Activated T-cell treated with anti-CD3 and anti-CD28 coated beads, Interleukin-2, amount 50 U/mL, for 48 hours (primary cell): ENCODE measurements around the gene POLR1E.
"Not testable (repeated sequence)": the region's sequence is repeated elsewhere in the genome, so short reads cannot be mapped to it uniquely, and the experiment has no call there.

Experiments
- DNase-seq, 2 experiments: peaks; one replicate each; pipeline ENCODE4 v3.0.0-alpha.2; 2020

The POLR1E gene

DNA sequence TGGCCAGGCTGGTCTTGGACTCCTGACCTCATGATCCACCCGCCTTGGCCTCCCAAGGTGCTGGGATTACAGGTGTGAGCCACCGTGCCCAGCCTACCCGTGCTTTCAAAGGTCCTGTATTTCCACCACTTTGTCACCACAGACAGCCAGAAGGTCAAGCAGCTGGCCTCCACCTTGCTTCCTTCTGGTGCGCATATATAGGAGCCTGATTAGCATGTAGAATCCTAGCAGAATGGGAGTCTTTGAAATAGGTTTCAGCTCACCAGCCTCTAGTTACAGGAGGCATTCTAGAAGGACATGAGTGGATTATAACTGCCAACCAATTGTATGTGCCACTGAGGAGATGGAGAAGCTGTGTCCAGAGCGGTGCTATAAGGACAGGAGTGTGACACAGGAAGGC is 18.9 kb downstream of the POLR1E start:
- DNase-seq = no peak

DNA sequence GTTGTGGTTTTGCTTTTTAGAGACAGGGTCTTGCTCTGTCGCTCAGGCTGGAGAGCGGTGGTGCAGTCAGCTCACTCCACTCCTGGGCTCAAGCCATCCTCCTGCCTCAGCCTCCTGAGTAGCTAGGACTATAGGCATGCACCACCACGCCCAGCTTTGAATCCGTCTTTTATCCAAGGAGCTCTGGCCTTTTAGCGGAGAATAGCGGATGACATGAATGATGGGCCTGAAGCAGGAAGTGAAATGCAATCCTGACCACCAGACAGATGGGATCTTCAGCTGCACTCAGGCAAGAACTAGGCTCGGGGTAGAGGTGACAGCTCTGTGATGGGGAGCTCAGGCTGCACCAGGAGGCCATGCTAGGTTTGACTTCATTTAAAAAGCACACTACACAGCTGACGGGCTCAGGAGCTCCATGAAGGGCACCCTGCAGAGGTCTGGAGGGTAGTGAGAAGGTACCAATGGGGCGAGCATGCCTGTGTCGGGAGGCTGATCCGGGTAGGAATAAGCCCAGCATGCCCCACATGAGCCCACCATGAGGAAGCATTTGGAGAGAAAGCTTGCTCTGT is 21.9 kb downstream of the POLR1E start:
- DNase-seq = no peak

DNA sequence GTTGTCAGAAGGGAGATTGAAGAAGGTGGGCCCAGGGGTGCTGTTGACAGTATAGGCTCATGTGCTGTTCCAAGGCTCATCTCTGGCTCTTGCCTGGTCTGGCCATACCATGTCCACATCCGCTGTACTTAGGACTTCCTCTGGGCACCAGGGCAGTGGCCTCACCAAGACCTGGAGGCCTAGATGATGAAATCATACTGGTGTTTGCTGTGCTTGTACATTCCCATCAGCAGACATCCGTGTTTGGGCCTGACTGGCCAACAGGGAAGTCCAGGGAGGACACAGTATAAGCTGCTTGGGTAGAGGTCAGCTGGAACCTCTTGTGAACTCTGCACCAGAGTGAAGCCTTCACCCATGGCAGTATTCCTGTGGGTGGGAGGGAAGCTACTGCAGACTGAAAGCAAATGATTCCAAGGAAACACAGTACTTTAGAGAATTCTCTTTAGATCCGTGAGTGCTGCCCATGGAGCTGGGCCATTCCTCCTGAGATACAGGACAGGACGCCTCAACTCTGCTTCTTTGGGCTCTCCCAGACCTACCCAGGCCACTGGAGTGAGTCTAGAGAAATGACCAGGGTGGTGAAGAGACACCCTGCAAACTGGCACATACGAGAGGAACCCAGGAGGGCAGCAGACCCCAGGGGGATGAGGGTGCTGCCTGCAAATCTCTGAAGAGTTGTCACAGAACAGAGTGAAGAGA is 22.5 kb downstream of the POLR1E start:
- no peak for DNase-seq

GRCh38 chr9:37508834-37509206 is 23.1 kb downstream of the POLR1E start:
- no peak for DNase-seq

- no peak for DNase-seq
Measured at GRCh38 chr9:37509536-37509935, 23.8 kb downstream of the POLR1E start.

DNA sequence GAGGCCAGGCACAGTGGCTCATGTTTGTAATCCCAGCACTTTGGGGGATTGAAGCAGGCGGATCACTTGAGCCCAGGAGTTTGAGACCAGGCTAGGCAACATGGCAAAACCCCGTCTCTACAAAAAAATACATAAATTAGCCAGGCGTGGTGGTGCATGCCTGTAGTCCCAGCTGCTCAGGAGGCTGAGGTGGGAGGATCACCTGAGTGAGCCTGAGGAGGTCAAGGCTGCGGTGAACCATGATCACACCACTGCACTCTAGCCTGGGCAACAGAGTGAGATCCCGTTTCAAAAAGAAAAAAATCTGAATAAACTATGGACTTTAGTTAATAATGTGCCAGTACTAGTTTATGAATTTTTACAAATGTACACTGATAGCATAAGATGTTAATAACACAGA is 24.3 kb downstream of the POLR1E start:
- DNase-seq = not testable (repeated sequence)

GRCh38 chr9:37511016-37512010 is 25.6 kb downstream of the POLR1E start:
- no peak for DNase-seq

DNA sequence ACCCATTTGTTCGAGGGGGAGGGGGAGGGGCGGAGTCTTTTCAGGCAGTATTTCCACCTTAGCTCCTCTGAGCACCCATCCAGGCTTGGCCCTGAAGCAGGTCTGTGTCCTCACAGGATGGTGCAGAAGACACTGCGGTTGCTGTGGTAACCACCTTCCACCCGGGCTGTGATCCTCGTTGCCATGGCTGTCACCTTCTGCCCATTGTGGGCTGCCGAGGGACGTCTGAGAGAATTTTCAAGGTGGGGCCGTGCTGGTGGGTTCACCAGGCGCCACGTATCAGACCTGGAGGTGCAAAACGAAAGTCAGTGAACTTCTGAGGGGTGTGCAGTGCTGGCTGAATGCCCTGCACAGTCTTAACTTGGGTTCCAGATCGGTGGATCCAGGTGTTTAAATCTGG is 26.7 kb downstream of the POLR1E start:
- no peak for DNase-seq

- DNase-seq = not testable (repeated sequence)
Measured at GRCh38 chr9:37514415-37514814, 28.7 kb downstream of the POLR1E start.

GRCh38 chr9:37514999-37515398 is 29.3 kb downstream of the POLR1E start:
- DNase-seq = no peak

- no peak for DNase-seq
Measured at GRCh38 chr9:37515620-37516258, 30.0 kb downstream of the POLR1E start.

- no peak for DNase-seq
Measured at GRCh38 chr9:37517923-37518322, 32.2 kb downstream of the POLR1E start.

GRCh38 chr9:37520641-37521040 is 34.9 kb downstream of the POLR1E start:
- no peak for DNase-seq

DNA sequence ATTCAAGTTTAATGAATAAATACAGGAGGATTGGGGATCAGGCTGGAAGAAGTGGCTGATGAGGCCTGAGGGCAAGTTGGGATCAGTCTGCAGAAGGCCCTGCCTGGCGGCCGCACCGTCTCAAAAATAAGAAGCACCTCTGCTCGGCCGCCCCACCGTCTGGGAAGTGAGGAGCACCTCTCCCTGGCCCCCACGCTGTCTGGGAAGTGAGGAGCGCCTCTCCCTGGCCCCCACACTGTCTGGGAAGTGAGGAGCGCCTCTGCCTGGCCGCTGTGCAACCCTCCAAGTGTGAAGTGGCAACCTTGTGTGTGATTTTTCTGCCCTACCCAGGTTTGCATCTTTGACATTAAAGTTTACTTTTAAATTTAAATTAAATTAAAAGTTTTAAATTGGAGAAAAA is 35.4 kb downstream of the POLR1E start:
- no peak for DNase-seq

- no peak for DNase-seq
Measured at GRCh38 chr9:37522971-37523370, 37.2 kb downstream of the POLR1E start.

- DNase-seq = no peak
Measured at GRCh38 chr9:37523916-37524315, 38.2 kb downstream of the POLR1E start.

GRCh38 chr9:37528652-37529471 is 43.1 kb downstream of the POLR1E start:
- DNase-seq = peak; percentile 80 to 83

DNA sequence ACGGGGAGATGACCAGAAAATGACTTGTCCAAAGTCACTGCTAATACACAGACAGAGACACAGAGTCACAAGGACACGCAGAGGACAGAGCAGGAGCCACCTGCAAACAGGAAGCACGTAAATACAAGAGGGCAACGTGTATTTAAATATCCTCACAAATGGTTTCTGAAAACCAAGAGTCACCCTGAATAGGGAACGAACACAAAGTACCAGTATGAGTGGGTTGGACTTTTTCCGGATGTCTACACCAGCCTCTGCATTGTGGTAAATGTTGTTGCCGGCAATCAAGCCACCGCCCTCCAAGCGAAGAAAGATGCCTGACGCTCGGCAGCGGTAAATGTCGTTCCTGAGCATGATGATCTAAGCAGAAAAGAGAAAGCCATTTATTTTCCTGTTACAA is 46.0 kb downstream of the POLR1E start:
- peak in 1 of 2 experiments; percentile 34 for DNase-seq

GRCh38 chr9:37534412-37534811 is 48.7 kb downstream of the POLR1E start:
- no peak for DNase-seq

DNA sequence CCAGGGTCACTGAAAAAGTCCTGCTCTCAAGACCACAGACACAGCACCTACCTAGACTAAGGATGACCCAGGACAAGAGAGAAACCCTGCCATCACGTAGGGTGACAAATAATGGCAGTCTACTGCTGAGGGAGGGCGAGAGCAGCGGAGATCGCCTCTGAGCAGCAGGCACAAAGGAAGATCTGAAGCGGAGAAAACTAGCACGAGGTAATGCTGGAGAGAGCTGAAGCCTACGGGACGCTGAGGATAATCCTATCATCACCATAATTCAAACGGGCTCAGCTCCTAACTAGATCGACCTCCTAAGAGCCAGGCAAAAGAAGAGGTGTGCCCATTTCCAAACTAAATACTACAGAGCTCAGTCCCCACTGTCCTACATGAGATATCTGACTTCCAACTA is 49.2 kb downstream of the POLR1E start:
- DNase-seq = no peak

- DNase-seq = no peak
Measured at GRCh38 chr9:37538099-37538498, 52.4 kb downstream of the POLR1E start.

DNA sequence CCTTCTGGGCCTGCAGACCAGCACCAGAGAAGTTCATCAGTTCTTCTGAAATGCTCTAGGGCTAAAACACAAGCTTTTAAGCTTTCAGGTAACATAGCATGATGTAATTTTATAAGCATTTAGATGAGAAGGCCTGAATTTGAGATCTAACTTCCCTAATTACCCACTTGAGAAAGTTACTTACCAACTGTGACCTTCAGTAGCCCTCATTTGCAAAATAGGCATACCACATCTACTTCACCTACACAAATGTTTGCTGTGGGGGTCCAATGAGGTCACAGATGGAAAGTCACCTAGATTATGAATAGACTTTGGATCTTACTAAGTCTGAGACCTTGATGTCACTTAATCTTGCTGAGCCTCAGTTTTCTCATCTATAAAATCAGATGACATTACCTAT is 53.9 kb downstream of the POLR1E start:
- no peak for DNase-seq
